ENCODE data around the gene TPCN1. TPM values are rescaled to one million over a fixed set of nuclear protein-coding genes. Genes with fewer than 3 reads are reported as not detected.
A peak's percentile ranks its signal among the peaks of the same experiment; 100 is the strongest.

Gene TPCN1
- total and polyA plus RNA-seq, 10 donors: 15.5 to 90.1 (median 46.7) TPM

DNA sequence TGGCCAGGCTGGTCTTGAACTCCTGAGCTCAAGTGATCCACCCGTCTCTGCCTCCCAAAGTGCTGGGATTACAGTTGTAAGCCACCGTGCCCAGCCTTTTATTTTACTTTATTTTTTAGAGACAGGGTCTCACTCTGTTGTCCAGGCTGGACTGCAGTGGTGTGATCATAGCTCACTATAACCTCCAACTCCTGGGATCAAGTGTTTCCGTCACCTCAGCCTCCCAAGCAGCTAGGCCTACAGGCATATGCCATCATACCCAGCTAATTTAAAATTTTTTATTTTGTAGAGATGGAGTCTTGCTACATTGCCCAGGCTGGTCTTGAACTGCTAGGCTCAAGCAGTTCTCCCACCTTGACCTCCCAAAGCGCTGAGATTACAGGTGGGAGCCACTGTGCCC, 3.7 kb downstream of the TPCN1 start:
- H3K4me1 ChIP-seq: peaks cover 31 to 95% (median 78%) of the 10 kb centered on the region in 6 donors
- 96 to 100% (median 97%) methylated on average over 4 of the region's 4 CpGs for WGBS, 5 donors
- no peak overlapping the region for H3K4me3 ChIP-seq
- TF ChIP-seq CTCF (IDR thresholded peaks at IDR 0.05 in 8 of 11, conservative IDR thresholded peaks at IDR 0.05 in 3 of 11) (no peak), POLR2AphosphoS5 (IDR thresholded peaks at IDR 0.05) (no peak), POLR2A (IDR thresholded peaks at IDR 0.05) (no peak)
- peak overlapping the region in 3 of 8 donors; percentile 93 to 98 (median 95) for H3K27ac ChIP-seq
- intact Hi-C loops (cut with DNase I; ENCODE audit: low total_unique reads): no loop called here
- no peaks in the 10 kb centered on the region for H3K27me3 ChIP-seq (replicated peaks in 1 of 7)
- H3K36me3 ChIP-seq: peaks cover 0 to 31% (median 9%) of the 10 kb centered on the region in 6 donors
- H3K9me3 ChIP-seq: no peaks in the 10 kb centered on the region
- DNase-seq: peak; percentile 6

DNA sequence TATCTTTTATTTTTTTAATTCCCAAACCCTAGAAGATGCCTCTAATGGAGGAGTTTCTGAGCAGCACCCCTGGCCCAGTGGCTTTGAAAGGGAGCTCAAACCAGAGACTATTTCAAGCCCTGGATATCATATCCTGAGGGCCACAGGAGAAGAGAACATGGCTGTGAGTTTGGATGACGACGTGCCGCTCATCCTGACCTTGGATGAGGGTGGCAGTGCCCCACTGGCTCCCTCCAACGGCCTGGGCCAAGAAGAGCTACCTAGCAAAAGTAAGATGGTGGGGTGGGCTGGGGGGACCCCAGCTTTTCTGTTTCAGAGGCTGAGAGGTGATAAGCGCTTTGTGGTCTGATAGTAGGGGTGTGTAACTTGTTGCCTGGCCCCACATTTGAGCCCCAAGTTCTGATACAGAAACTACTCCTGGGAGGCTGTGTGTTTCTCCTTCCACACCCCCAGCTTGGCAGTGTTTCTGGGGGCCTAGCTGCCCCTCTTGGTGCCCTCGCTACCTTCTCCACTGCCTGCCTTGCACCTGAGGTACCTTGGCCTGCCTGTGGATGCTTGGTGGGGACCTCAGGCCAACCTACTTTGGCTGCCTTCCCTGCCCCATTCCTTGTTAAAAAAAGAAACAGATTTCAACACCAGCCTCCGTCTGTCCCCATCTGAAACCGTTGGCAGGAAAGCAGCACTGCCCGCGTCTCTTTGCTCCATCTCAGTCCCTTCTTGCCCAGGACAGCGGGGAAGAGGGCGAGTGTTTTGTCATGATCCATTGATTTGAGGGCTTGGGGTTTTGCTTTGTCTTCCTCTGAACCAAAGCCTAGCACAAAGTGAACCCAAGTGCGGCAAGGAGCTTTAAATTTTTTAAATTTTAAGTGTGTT, 5.7 kb downstream of the TPCN1 start:
- H3K27ac ChIP-seq: peak overlapping the region in 4 of 8 donors; percentile 77 to 85 (median 78)
- H3K36me3 ChIP-seq: peaks cover 0 to 48% (median 11%) of the 10 kb centered on the region in 6 donors
- no peaks in the 10 kb centered on the region for H3K9me3 ChIP-seq
- intact Hi-C loops (cut with DNase I; ENCODE audit: low total_unique reads): no loop called here
- H3K27me3 ChIP-seq (replicated peaks in 1 of 7): no peaks in the 10 kb centered on the region
- peaks cover 42 to 100% (median 86%) of the 10 kb centered on the region in 6 donors for H3K4me1 ChIP-seq
- 68 to 89% (median 71%) methylated on average over 13 of the region's 13 CpGs for WGBS, 5 donors
- no peak overlapping the region for H3K4me3 ChIP-seq
- DNase-seq: peak; percentile 57
- no peak for TF ChIP-seq CTCF (IDR thresholded peaks at IDR 0.05 in 8 of 11, conservative IDR thresholded peaks at IDR 0.05 in 3 of 11)
- no peak for TF ChIP-seq POLR2AphosphoS5 (IDR thresholded peaks at IDR 0.05)

DNA sequence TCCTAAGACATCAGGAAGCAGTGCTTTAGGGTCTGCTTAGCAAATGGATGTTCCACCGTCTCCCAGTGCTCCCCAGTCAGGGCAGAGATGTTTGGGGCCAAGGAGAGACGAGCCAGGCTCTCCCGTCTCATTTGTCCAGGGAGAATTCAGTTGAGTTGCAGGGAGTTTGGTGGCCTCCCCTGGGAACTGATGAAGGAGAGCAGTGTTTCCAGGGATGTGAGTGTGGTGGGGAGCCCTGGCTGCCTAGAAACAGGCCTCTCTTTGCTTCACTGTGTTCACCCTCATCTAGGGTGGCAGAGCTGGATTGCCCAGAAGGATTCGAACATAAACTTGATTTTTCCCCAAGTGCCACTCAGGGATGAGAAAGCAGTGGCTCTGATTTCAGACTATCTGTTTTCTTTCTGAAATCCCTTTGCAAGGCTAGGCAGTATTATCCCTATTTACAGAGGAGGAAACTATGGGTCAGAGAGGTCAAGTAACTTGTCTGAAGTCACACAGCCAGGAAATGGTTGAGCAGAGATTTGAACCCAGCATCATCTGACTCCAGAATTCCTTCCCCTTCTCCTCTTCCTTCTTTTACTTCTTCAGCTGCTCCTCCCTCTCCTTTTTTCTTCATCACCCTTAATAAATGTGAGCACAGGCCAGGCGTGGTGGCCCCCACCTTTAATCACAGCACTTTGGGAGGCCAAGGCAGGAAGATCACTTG, 6.6 kb downstream of the TPCN1 start:
- Histone ChIP-seq H3K36me3 (peaks cover 0 to 57% (median 16%) of the 10 kb centered on the region in 6 donors), H3K4me3 (no peak overlapping the region), H3K27me3 (replicated peaks in 1 of 7) (no peaks in the 10 kb centered on the region), H3K4me1 (peaks cover 41 to 100% (median 86%) of the 10 kb centered on the region in 6 donors), H3K9me3 (no peaks in the 10 kb centered on the region), H3K27ac (peak overlapping the region in 7 of 8 donors; percentile 7 to 85 (median 77))
- peak; percentile 34 for DNase-seq
- no peak for TF ChIP-seq POLR2A (IDR thresholded peaks at IDR 0.05)
- TF ChIP-seq POLR2AphosphoS5 (IDR thresholded peaks at IDR 0.05): no peak
- no peak for TF ChIP-seq CTCF (IDR thresholded peaks at IDR 0.05 in 8 of 11, conservative IDR thresholded peaks at IDR 0.05 in 3 of 11)
- intact Hi-C loops (cut with DNase I; ENCODE audit: low total_unique reads): no loop called here
- WGBS, 5 donors: 83 to 89% (median 88%) methylated on average over 3 to 5 of the region's 5 CpGs

Data from spleen (tissue), 11 donors.